ENCODE data around the gene ACSS2. TPM values are rescaled to one million over a fixed set of nuclear protein-coding genes. Genes with fewer than 3 reads are reported as not detected.

Gene ACSS2
- total and polyA plus RNA-seq, 2 donors (not counting 1 experiment from before 2014, with no cell fraction given): 59.4 to 129 TPM

GRCh38 chr20:34955231-34956040, 79.0 kb downstream of the ACSS2 start, which contains the start of the genes GSS and MYH7B:
Gene GSS (minus strand): TSS chr20:34955806. CDS start chr20:34951852, 3,954 bp downstream.
Gene MYH7B (plus strand): TSS chr20:34955868. CDS start chr20:34978006, 22,138 bp downstream.
- peak within 1 kb of the TSS; percentile 76 to 92 (median 84) for H3K4me3 ChIP-seq (replicated peaks in 1 of 4; ENCODE audit: control extremely low read depth in 1 of 4, insufficient read depth in 1 of 4, low read depth in 3 of 4, low read length in 4 of 4)
- H2AFZ ChIP-seq (ENCODE audit: low read length): peak within 1 kb of the TSS; percentile 89
- H3K4me2 ChIP-seq (ENCODE audit: extremely low read depth, insufficient read depth, low read length): peak within 1 kb of the TSS; percentile 99
- peaks cover 7% of the 10 kb centered on the region for H3K79me2 ChIP-seq (ENCODE audit: control insufficient read depth, insufficient read depth, low read length)
- DNase-seq (ENCODE audit: low read depth in 2 of 2): peak; percentile 94 to 96
- no peaks in the 10 kb centered on the region for H3K36me3 ChIP-seq (ENCODE audit: control insufficient read depth, insufficient read depth, low read length)
- H3K9ac ChIP-seq (ENCODE audit: insufficient read depth, low read length): peak within 1 kb of the TSS; percentile 86
- TF ChIP-seq CTCF (conservative IDR thresholded peaks at IDR 0.05 in 1 of 2, IDR thresholded peaks at IDR 0.05 in 1 of 2; ENCODE audit: low read depth in 1 of 2, low read length in 2 of 2) (peak; percentile 37 to 51), EZH2 (IDR thresholded peaks at IDR 0.05; ENCODE audit: low read length, missing control alignments) (no peak)
- no peaks in the 10 kb centered on the region for H3K27me3 ChIP-seq (ENCODE audit: control insufficient read depth, insufficient read depth, low read length)
- H3K9me3 ChIP-seq (ENCODE audit: control insufficient read depth, insufficient read depth, low read depth, low read length): no peaks in the 10 kb centered on the region
- peaks cover 4% of the 10 kb centered on the region for H3K4me1 ChIP-seq (ENCODE audit: control insufficient read depth, extremely low read depth, insufficient read depth, low read length)
- peak within 1 kb of the TSS; percentile 90 for H3K27ac ChIP-seq (ENCODE audit: insufficient read depth, low read length)
- no peaks in the 10 kb centered on the region for H4K20me1 ChIP-seq (ENCODE audit: control insufficient read depth, extremely low read depth, insufficient read depth, low read length)

GRCh38 chr20:34956041-34956458, 79.6 kb downstream of the ACSS2 start:
- H3K4me1 ChIP-seq (ENCODE audit: control insufficient read depth, extremely low read depth, insufficient read depth, low read length): peaks cover 4% of the 10 kb centered on the region
- H3K9me3 ChIP-seq (ENCODE audit: control insufficient read depth, insufficient read depth, low read depth, low read length): no peaks in the 10 kb centered on the region
- peak overlapping the region; percentile 99 for H3K4me2 ChIP-seq (ENCODE audit: extremely low read depth, insufficient read depth, low read length)
- DNase-seq (ENCODE audit: low read depth in 2 of 2): no peak
- no peaks in the 10 kb centered on the region for H3K36me3 ChIP-seq (ENCODE audit: control insufficient read depth, insufficient read depth, low read length)
- no peaks in the 10 kb centered on the region for H4K20me1 ChIP-seq (ENCODE audit: control insufficient read depth, extremely low read depth, insufficient read depth, low read length)
- H3K27ac ChIP-seq (ENCODE audit: insufficient read depth, low read length): peak overlapping the region; percentile 90
- no peaks in the 10 kb centered on the region for H3K27me3 ChIP-seq (ENCODE audit: control insufficient read depth, insufficient read depth, low read length)
- peaks cover 7% of the 10 kb centered on the region for H3K79me2 ChIP-seq (ENCODE audit: control insufficient read depth, insufficient read depth, low read length)
- peak overlapping the region; percentile 86 for H3K9ac ChIP-seq (ENCODE audit: insufficient read depth, low read length)
- peak overlapping the region; percentile 89 for H2AFZ ChIP-seq (ENCODE audit: low read length)
- peak overlapping the region; percentile 46 to 92 (median 80) for H3K4me3 ChIP-seq (replicated peaks in 1 of 4; ENCODE audit: control extremely low read depth in 1 of 4, insufficient read depth in 1 of 4, low read depth in 3 of 4, low read length in 4 of 4)
- TF ChIP-seq CTCF (conservative IDR thresholded peaks at IDR 0.05 in 1 of 2, IDR thresholded peaks at IDR 0.05 in 1 of 2; ENCODE audit: low read depth in 1 of 2, low read length in 2 of 2) (no peak), EZH2 (IDR thresholded peaks at IDR 0.05; ENCODE audit: low read length, missing control alignments) (no peak)

- no peaks in the 10 kb centered on the region for H3K27me3 ChIP-seq (ENCODE audit: control insufficient read depth, insufficient read depth, low read length)
- no peak overlapping the region for H3K4me3 ChIP-seq (replicated peaks in 1 of 4; ENCODE audit: control extremely low read depth in 1 of 4, insufficient read depth in 1 of 4, low read depth in 3 of 4, low read length in 4 of 4)
- TF ChIP-seq CTCF (conservative IDR thresholded peaks at IDR 0.05 in 1 of 2, IDR thresholded peaks at IDR 0.05 in 1 of 2; ENCODE audit: low read depth in 1 of 2, low read length in 2 of 2) (no peak), EZH2 (IDR thresholded peaks at IDR 0.05; ENCODE audit: low read length, missing control alignments) (no peak)
- no peak overlapping the region for H3K27ac ChIP-seq (ENCODE audit: insufficient read depth, low read length)
- no peak overlapping the region for H3K4me2 ChIP-seq (ENCODE audit: extremely low read depth, insufficient read depth, low read length)
- H4K20me1 ChIP-seq (ENCODE audit: control insufficient read depth, extremely low read depth, insufficient read depth, low read length): no peaks in the 10 kb centered on the region
- H3K79me2 ChIP-seq (ENCODE audit: control insufficient read depth, insufficient read depth, low read length): peaks cover 7% of the 10 kb centered on the region
- no peak overlapping the region for H3K9ac ChIP-seq (ENCODE audit: insufficient read depth, low read length)
- H2AFZ ChIP-seq (ENCODE audit: low read length): peak overlapping the region; percentile 26
- no peaks in the 10 kb centered on the region for H3K36me3 ChIP-seq (ENCODE audit: control insufficient read depth, insufficient read depth, low read length)
- no peaks in the 10 kb centered on the region for H3K9me3 ChIP-seq (ENCODE audit: control insufficient read depth, insufficient read depth, low read depth, low read length)
- no peak for DNase-seq (ENCODE audit: low read depth in 2 of 2)
- H3K4me1 ChIP-seq (ENCODE audit: control insufficient read depth, extremely low read depth, insufficient read depth, low read length): peaks cover 4% of the 10 kb centered on the region
Observed at GRCh38 chr20:34956751-34957472, 80.5 kb downstream of the ACSS2 start.

Data from fibroblast of lung (primary cell).